SK-N-SH treated with all-trans-retinoic acid at 6 μM for 48 hours (cell line): Measurements from ENCODE around the gene AKAP13.

ENCODE experiments used
- ATAC-seq: fragments of 200-7000 bp; cut with Tn5 transposase; 3 replicates; pipeline ENCODE4 v1.9.1; 2020; ENCODE audit warnings: mild to moderate bottlenecking, moderate library complexity
- ARNTL ChIP-seq: fragments of 450-650 bp; formaldehyde crosslinking; IDR thresholded peaks from 2 replicates; pipeline ENCODE4 v1.5.0; 2020; ENCODE audit warnings: low read depth, mild to moderate bottlenecking, moderate library complexity, borderline replicate concordance
- BACH2 ChIP-seq: fragments of 250-450 bp; sonication (Bioruptor Pico); IDR thresholded peaks from 2 replicates; pipeline ENCODE4 v1.9.0; 2021; ENCODE audit warnings: mild to moderate bottlenecking, borderline replicate concordance
- CSDC2 ChIP-seq: fragments of 250-450 bp; sonication (Bioruptor Pico); IDR thresholded peaks from 2 replicates; pipeline ENCODE4 v1.5.0; 2020; ENCODE audit warnings: mild to moderate bottlenecking, moderate library complexity
- GLIS3 ChIP-seq: fragments of 250-450 bp; sonication (Bioruptor Pico); IDR thresholded peaks from 2 replicates; pipeline ENCODE4 v1.5.0; 2020; ENCODE audit warnings: mild to moderate bottlenecking, moderate library complexity
- ISL1 ChIP-seq: fragments of 250-450 bp; sonication (Bioruptor Pico); IDR thresholded peaks from 2 replicates; pipeline ENCODE4 v2.1.2; 2022; ENCODE audit warnings: mild to moderate bottlenecking, moderate library complexity
- OSR1 ChIP-seq: fragments of 250-450 bp; sonication (Bioruptor Pico); IDR thresholded peaks from 2 replicates; pipeline ENCODE4 v1.8.0; 2022; ENCODE audit warnings: moderate library complexity, mild to moderate bottlenecking, inconsistent platforms
- PPARA ChIP-seq: fragments of 250-450 bp; sonication (Bioruptor Pico); IDR thresholded peaks from 2 replicates; pipeline ENCODE4 v1.5.0; 2020; ENCODE audit warnings: mild to moderate bottlenecking, borderline replicate concordance
- RARB ChIP-seq: fragments of 250-450 bp; sonication (Bioruptor Pico); IDR thresholded peaks from 2 replicates; pipeline ENCODE4 v1.8.0; 2021; ENCODE audit warnings: mild to moderate bottlenecking, moderate library complexity
- SNAI2 ChIP-seq: fragments of 250-450 bp; sonication (Bioruptor Pico); IDR thresholded peaks from 2 replicates; pipeline ENCODE4 v1.5.0; 2020; ENCODE audit warnings: mild to moderate bottlenecking, moderate library complexity
- TCF4 ChIP-seq: fragments of 250-450 bp; sonication (Bioruptor Pico); IDR thresholded peaks from 2 replicates; pipeline ENCODE4 v1.8.0; 2021; ENCODE audit warnings: mild to moderate bottlenecking, moderate library complexity, borderline replicate concordance
- TOX ChIP-seq: fragments of 250-450 bp; sonication (Bioruptor Pico); IDR thresholded peaks from 2 replicates; pipeline ENCODE4 v1.8.0; 2021; ENCODE audit warnings: mild to moderate bottlenecking, moderate library complexity, borderline replicate concordance
- ZC3H10 ChIP-seq: fragments of 250-450 bp; sonication (Bioruptor Pico); IDR thresholded peaks from 2 replicates; pipeline ENCODE4 v1.5.1; 2021; ENCODE audit warnings: mild to moderate bottlenecking, moderate library complexity
- ZFP3 ChIP-seq: fragments of 250-450 bp; sonication (Bioruptor Pico); IDR thresholded peaks from 2 replicates; pipeline ENCODE4 v1.5.0; 2020; ENCODE audit warnings: mild to moderate bottlenecking, moderate library complexity
- ZFP30 ChIP-seq: fragments of 450-650 bp; formaldehyde crosslinking; IDR thresholded peaks from 2 replicates; pipeline ENCODE4 v1.5.0; 2022; ENCODE audit warnings: mild to moderate bottlenecking, moderate library complexity
- ZNF565 ChIP-seq: fragments of 450-650 bp; formaldehyde crosslinking; conservative IDR thresholded peaks from 2 replicates; pipeline ENCODE4 v1.5.0; 2020; ENCODE audit warnings: low read depth, mild to moderate bottlenecking, moderate library complexity
- ZNF70 ChIP-seq: fragments of 450-650 bp; formaldehyde crosslinking; IDR thresholded peaks from 2 replicates; pipeline ENCODE4 v1.5.0; 2020; ENCODE audit warnings: mild to moderate bottlenecking, moderate library complexity
- ZNF8 ChIP-seq: fragments of 450-650 bp; formaldehyde crosslinking; IDR thresholded peaks from 2 replicates; pipeline ENCODE4 v1.5.0; 2020; ENCODE audit warnings: mild to moderate bottlenecking, moderate library complexity
- TF ChIP-seq, protein P1 (sequence below): fragments of 250-450 bp; sonication (Bioruptor Pico); IDR thresholded peaks from 2 replicates; pipeline ENCODE4 v1.8.0; 2020; ENCODE audit warnings: mild to moderate bottlenecking, moderate library complexity, borderline replicate concordance
- TF ChIP-seq, protein P2 (sequence below): fragments of 250-450 bp; sonication (Bioruptor Pico); IDR thresholded peaks from 2 replicates; pipeline ENCODE4 v1.5.0; 2020; ENCODE audit warnings: mild to moderate bottlenecking, moderate library complexity
- TF ChIP-seq, protein P3 (sequence below): fragments of 250-450 bp; sonication (Bioruptor Pico); IDR thresholded peaks from 2 replicates; pipeline ENCODE4 v1.5.1; 2020; ENCODE audit warnings: low read depth, mild to moderate bottlenecking, moderate library complexity
- TF ChIP-seq, protein P4 (sequence below): fragments of 250-450 bp; sonication (Bioruptor Pico); IDR thresholded peaks from 2 replicates; pipeline ENCODE4 v1.5.1; 2021; ENCODE audit warnings: mild to moderate bottlenecking, moderate library complexity
- TF ChIP-seq, protein P5 (sequence below): fragments of 250-450 bp; sonication (Bioruptor Pico); IDR thresholded peaks from 2 replicates; pipeline ENCODE4 v1.8.0; 2021; ENCODE audit warnings: low read depth, mild to moderate bottlenecking, moderate library complexity, borderline replicate concordance

The AKAP13 gene

DNA sequence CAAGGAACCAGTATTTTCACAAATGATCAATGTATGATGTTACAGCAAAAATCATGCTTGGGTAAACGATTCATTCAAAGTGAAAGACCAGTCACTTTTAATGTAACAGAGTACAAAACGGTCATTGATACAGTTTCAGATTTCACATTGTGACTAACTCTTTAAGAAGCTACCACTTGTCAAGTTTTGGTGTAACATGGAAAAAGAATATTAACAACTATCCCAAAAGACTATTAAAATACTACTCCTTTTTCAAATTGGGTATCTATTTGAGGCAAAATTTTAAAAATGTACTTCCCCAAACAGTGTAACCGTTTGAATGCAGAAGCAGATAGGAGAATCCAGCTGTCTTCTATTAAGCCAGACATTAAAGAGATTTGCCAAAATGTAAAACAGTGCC lies 31.7 kb downstream of the AKAP13 start (continued):
- no peak for TF ChIP-seq GLIS3 (CRISPR knock-in tag)
- TF ChIP-seq, protein P1, sequence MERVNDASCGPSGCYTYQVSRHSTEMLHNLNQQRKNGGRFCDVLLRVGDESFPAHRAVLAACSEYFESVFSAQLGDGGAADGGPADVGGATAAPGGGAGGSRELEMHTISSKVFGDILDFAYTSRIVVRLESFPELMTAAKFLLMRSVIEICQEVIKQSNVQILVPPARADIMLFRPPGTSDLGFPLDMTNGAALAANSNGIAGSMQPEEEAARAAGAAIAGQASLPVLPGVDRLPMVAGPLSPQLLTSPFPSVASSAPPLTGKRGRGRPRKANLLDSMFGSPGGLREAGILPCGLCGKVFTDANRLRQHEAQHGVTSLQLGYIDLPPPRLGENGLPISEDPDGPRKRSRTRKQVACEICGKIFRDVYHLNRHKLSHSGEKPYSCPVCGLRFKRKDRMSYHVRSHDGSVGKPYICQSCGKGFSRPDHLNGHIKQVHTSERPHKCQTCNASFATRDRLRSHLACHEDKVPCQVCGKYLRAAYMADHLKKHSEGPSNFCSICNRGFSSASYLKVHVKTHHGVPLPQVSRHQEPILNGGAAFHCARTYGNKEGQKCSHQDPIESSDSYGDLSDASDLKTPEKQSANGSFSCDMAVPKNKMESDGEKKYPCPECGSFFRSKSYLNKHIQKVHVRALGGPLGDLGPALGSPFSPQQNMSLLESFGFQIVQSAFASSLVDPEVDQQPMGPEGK (CRISPR knock-in tag) = no peak
- no peak for TF ChIP-seq ZC3H10

DNA sequence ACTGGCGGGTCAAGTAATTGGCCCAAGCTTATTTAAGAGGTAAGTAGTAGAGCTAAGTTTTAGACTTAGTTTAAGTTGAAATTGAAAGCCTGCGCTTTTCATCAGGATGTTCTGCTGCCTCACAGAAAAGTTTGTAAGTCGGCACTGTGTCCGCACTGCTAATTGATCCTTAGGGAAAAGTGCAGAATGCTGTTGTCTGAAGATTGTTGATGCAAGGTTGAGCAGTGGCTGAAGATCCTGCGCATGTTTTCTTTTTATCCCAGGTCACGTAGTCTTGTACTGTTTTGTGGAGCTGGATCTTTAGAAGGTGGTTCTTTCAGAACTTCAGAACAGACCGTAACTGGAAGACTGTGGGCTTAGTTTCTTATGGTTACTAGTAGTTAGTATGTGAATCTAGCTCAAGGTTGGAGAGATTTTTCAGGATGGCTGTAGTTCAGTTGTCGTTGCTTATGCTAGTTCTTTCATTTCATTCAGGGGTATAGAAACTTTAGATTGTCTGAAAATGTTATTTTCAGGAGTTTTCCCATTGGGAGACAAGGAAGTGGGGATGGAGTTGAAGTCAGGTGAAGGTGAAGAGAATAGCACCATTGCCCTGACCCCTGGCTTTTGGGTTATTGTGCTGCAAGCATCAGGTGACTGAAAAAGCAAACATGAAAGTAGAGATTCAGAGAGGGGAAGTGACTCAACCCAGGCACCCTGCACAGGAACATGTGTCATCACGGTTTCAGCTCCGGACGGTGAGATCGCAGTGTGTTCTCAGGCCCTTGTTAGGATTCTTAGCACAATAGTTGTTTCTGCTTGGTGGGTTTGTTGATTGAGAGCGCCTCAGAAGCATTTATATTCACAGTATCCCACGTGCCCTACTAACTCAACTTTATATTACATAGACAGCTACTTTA lies 32.8 kb downstream of the AKAP13 start:
- TF ChIP-seq TCF4 = no peak
- TF ChIP-seq, protein P2, sequence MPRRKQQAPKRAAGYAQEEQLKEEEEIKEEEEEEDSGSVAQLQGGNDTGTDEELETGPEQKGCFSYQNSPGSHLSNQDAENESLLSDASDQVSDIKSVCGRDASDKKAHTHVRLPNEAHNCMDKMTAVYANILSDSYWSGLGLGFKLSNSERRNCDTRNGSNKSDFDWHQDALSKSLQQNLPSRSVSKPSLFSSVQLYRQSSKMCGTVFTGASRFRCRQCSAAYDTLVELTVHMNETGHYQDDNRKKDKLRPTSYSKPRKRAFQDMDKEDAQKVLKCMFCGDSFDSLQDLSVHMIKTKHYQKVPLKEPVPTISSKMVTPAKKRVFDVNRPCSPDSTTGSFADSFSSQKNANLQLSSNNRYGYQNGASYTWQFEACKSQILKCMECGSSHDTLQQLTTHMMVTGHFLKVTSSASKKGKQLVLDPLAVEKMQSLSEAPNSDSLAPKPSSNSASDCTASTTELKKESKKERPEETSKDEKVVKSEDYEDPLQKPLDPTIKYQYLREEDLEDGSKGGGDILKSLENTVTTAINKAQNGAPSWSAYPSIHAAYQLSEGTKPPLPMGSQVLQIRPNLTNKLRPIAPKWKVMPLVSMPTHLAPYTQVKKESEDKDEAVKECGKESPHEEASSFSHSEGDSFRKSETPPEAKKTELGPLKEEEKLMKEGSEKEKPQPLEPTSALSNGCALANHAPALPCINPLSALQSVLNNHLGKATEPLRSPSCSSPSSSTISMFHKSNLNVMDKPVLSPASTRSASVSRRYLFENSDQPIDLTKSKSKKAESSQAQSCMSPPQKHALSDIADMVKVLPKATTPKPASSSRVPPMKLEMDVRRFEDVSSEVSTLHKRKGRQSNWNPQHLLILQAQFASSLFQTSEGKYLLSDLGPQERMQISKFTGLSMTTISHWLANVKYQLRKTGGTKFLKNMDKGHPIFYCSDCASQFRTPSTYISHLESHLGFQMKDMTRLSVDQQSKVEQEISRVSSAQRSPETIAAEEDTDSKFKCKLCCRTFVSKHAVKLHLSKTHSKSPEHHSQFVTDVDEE (CRISPR knock-in tag) = no peak
- no peak for TF ChIP-seq ZC3H10
- TF ChIP-seq ZNF8 (CRISPR knock-in tag) = no peak
- no peak for TF ChIP-seq BACH2 (CRISPR knock-in tag)
- TF ChIP-seq OSR1 = no peak
- TF ChIP-seq, protein P3, sequence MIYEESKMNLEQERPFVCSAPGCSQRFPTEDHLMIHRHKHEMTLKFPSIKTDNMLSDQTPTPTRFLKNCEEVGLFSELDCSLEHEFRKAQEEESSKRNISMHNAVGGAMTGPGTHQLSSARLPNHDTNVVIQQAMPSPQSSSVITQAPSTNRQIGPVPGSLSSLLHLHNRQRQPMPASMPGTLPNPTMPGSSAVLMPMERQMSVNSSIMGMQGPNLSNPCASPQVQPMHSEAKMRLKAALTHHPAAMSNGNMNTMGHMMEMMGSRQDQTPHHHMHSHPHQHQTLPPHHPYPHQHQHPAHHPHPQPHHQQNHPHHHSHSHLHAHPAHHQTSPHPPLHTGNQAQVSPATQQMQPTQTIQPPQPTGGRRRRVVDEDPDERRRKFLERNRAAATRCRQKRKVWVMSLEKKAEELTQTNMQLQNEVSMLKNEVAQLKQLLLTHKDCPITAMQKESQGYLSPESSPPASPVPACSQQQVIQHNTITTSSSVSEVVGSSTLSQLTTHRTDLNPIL (CRISPR knock-in tag) = no peak
- ATAC-seq = peak; percentile 87

DNA sequence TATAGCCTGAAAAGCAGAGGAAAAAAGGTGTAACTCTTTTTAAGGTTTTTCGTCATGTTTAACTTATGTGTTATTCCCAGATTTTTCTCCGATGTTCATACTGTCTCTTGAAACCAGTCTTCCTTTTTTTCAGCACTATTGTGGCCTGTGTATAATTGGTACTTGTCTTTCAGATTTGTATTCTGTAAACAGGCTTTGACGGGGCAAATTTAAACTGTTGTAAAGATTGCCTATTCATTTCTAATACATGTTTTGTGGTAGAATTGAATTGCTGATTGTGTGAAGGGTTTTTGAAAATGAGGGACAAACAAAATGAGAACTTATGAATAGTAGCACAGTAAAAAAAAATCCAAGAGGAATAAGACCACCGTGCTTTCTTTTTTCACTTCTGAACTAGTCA lies 33.6 kb downstream of the AKAP13 start:
- ATAC-seq = no peak
- TF ChIP-seq, protein P4, sequence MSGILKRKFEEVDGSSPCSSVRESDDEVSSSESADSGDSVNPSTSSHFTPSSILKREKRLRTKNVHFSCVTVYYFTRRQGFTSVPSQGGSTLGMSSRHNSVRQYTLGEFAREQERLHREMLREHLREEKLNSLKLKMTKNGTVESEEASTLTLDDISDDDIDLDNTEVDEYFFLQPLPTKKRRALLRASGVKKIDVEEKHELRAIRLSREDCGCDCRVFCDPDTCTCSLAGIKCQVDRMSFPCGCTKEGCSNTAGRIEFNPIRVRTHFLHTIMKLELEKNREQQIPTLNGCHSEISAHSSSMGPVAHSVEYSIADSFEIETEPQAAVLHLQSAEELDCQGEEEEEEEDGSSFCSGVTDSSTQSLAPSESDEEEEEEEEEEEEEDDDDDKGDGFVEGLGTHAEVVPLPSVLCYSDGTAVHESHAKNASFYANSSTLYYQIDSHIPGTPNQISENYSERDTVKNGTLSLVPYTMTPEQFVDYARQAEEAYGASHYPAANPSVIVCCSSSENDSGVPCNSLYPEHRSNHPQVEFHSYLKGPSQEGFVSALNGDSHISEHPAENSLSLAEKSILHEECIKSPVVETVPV = no peak
- TF ChIP-seq, protein P5, sequence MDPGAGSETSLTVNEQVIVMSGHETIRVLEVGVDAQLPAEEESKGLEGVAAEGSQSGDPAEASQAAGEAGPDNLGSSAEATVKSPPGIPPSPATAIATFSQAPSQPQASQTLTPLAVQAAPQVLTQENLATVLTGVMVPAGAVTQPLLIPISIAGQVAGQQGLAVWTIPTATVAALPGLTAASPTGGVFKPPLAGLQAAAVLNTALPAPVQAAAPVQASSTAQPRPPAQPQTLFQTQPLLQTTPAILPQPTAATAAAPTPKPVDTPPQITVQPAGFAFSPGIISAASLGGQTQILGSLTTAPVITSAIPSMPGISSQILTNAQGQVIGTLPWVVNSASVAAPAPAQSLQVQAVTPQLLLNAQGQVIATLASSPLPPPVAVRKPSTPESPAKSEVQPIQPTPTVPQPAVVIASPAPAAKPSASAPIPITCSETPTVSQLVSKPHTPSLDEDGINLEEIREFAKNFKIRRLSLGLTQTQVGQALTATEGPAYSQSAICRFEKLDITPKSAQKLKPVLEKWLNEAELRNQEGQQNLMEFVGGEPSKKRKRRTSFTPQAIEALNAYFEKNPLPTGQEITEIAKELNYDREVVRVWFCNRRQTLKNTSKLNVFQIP (CRISPR knock-in tag) = no peak
- TF ChIP-seq ZNF565 (CRISPR knock-in tag) (no peak), SNAI2 (CRISPR knock-in tag) (no peak), GLIS3 (CRISPR knock-in tag) (no peak), CSDC2 (CRISPR knock-in tag) (no peak), ARNTL (no peak), ZFP3 (CRISPR knock-in tag) (no peak), TOX (CRISPR knock-in tag) (no peak), ISL1 (no peak), TCF4 (no peak), PPARA (CRISPR knock-in tag) (no peak), ZC3H10 (no peak), ZFP30 (no peak), ZNF70 (CRISPR knock-in tag) (no peak), BACH2 (CRISPR knock-in tag) (no peak), RARB (no peak), OSR1 (no peak)
- TF ChIP-seq, protein P2 (CRISPR knock-in tag) = no peak
